ENCODE data around the gene IL13RA2.

IL13RA2 gene

GRCh38 chrX:114970806-114971205, 46.6 kb downstream of the IL13RA2 start:
- no peak for DNase-seq (ENCODE audit: low read depth)
- no peak for TF ChIP-seq MYC (IDR thresholded peaks at IDR 0.05; ENCODE audit: low read depth, low read length)
- H3K4me3 ChIP-seq (ENCODE audit: low read depth, low read length): no peak overlapping the region

GRCh38 chrX:114964374-114964773, 53.0 kb downstream of the IL13RA2 start:
- DNase-seq (ENCODE audit: low read depth): no peak
- no peak overlapping the region for H3K4me3 ChIP-seq (ENCODE audit: low read depth, low read length)
- TF ChIP-seq MYC (IDR thresholded peaks at IDR 0.05; ENCODE audit: low read depth, low read length) (no peak), MAX (IDR thresholded peaks at IDR 0.05; ENCODE audit: low read depth, low read length) (no peak), POLR2A (IDR thresholded peaks at IDR 0.05; ENCODE audit: extremely low read depth, insufficient read length) (no peak), CTCF (IDR thresholded peaks at IDR 0.05; ENCODE audit: low read depth, low read length) (no peak)

- no peak overlapping the region for H3K4me3 ChIP-seq (ENCODE audit: low read depth, low read length)
- no peak for TF ChIP-seq MYC (IDR thresholded peaks at IDR 0.05; ENCODE audit: low read depth, low read length)
- TF ChIP-seq CTCF (IDR thresholded peaks at IDR 0.05; ENCODE audit: low read depth, low read length): no peak
- no peak for DNase-seq (ENCODE audit: low read depth)
These were observed 55.2 kb downstream of the IL13RA2 start for GRCh38 chrX:114962209-114962608.

GRCh38 chrX:114959729-114960128, 57.7 kb downstream of the IL13RA2 start:
- TF ChIP-seq POLR2A (IDR thresholded peaks at IDR 0.05; ENCODE audit: extremely low read depth, insufficient read length) (no peak), MYC (IDR thresholded peaks at IDR 0.05; ENCODE audit: low read depth, low read length) (no peak), CTCF (IDR thresholded peaks at IDR 0.05; ENCODE audit: low read depth, low read length) (no peak), MAX (IDR thresholded peaks at IDR 0.05; ENCODE audit: low read depth, low read length) (no peak)
- H3K4me3 ChIP-seq (ENCODE audit: low read depth, low read length): no peak overlapping the region
- DNase-seq (ENCODE audit: low read depth): peak; percentile 2
